Keratinocyte (primary cell): ENCODE data around the gene PDX1.

ENCODE experiments used
- CTCF ChIP-seq, 3 experiments: IDR thresholded peaks in 1 of 3; conservative IDR thresholded peaks in 1 of 3; optimal IDR thresholded peaks in 1 of 3; 2 replicates in 2 of 3; 3 replicates in 1 of 3; pipeline versions ENCODE3 to v1.5.1; 2011; ENCODE audit warnings: low read length in 3 of 3, mild to moderate bottlenecking in 3 of 3, moderate library complexity in 2 of 3, control low read depth in 1 of 3, inconsistent platforms in 1 of 3; ENCODE audit not compliant: insufficient read depth in 2 of 3; ENCODE audit errors: extremely low read depth in 1 of 3
- EZH2 ChIP-seq: IDR thresholded peaks from one replicate; pipeline ENCODE4 v1.6.1; 2012; ENCODE audit warnings: inconsistent platforms, mild to moderate bottlenecking, low read length, moderate library complexity

GRCh38 chr13:27921421-27921960 is 1.7 kb downstream of the PDX1 start:
- TF ChIP-seq CTCF (optimal IDR thresholded peaks at IDR 0.05 in 1 of 3, IDR thresholded peaks at IDR 0.05 in 1 of 3, conservative IDR thresholded peaks at IDR 0.05 in 1 of 3; ENCODE audit: extremely low read depth in 1 of 3, insufficient read depth in 2 of 3, low read length in 3 of 3): no peak
- TF ChIP-seq EZH2: peak; percentile 8
